Activated T-cell treated with anti-CD3 and anti-CD28 coated beads for 24 hours (primary cell): ENCODE results near the gene RNF31.
A peak's percentile ranks its signal among the peaks of the same experiment; 100 is the strongest.
"Not testable (repeated sequence)": the region's sequence is repeated elsewhere in the genome, so short reads cannot be mapped to it uniquely, and the experiment has no call there.

Source experiments
- DNase-seq: peaks from one replicate; pipeline ENCODE4 v3.0.0-alpha.2; 2020; ENCODE audit warnings: low read depth

RNF31 gene

DNA sequence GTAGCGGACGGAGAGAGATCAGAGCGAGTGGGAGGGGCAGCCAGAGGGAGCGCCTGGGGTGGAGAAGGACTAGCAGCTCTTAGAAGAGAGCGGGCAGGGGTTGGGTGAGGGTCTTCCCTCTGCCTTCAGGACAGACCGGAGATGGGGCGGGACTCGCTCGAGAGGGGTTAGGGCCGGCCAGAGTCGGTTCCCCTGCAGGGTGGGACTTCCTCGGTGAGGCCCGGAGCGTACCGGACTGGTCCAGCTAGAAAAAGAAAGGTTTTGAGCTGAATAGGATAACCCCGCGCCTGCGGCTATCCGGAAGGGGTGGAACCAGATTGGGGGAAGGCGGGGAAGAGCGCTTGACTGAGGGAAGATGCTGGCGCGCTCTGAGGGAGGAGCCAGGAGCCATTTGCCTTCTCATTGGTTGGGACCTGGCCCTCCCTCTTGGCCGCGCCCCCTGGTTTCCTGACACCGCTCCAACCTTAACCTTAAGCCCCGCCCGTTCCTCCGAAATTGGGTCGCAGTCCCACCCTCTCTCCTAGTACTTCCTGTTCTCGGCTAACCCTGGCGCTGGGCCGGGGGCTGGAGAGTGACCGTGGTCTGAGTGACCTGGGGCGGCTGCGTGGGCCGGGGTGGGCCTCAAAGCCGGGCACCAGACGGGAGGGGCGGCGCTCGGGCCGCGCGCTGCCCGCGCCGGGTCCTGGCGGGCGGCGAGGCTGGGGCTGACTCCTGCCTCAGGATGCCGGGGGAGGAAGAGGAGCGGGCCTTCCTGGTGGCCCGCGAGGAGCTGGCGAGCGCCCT, at the start of gene RNF31:
Gene RNF31, plus strand, starts transcription at position 521 of the 783 bp plus-strand sequence. Its CDS starts 201 bp downstream, at position 722.
- peak; percentile 96 for DNase-seq

DNA sequence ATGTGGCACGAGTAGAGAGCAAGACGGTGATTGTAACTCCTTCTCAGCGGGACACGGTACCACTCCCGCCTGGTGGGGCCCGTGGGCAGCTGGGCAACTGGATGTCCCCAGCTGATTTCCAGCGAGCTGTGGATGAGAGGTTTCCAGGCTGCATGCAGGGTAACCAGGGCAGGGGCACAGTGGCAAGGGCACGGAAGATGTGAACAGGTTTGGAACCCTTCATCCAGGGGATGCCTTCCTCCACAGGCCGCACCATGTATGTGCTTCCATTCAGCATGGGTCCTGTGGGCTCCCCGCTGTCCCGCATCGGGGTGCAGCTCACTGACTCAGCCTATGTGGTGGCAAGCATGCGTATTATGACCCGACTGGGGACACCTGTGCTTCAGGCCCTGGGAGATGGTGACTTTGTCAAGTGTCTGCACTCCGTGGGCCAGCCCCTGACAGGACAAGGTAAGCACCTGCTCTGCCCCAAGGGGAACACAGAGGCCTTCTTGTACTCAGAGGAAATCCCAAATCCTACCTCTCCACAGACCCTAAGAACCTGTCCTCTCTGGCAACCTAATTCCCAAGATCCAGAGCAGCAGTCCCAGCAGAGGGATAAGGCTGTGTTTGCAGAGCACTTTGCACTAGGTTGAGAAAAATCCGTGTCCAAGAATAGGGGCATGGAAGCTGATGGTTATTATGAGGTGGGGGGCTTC, 48.9 kb upstream of the RNF31 start:
- no peak for DNase-seq

DNA sequence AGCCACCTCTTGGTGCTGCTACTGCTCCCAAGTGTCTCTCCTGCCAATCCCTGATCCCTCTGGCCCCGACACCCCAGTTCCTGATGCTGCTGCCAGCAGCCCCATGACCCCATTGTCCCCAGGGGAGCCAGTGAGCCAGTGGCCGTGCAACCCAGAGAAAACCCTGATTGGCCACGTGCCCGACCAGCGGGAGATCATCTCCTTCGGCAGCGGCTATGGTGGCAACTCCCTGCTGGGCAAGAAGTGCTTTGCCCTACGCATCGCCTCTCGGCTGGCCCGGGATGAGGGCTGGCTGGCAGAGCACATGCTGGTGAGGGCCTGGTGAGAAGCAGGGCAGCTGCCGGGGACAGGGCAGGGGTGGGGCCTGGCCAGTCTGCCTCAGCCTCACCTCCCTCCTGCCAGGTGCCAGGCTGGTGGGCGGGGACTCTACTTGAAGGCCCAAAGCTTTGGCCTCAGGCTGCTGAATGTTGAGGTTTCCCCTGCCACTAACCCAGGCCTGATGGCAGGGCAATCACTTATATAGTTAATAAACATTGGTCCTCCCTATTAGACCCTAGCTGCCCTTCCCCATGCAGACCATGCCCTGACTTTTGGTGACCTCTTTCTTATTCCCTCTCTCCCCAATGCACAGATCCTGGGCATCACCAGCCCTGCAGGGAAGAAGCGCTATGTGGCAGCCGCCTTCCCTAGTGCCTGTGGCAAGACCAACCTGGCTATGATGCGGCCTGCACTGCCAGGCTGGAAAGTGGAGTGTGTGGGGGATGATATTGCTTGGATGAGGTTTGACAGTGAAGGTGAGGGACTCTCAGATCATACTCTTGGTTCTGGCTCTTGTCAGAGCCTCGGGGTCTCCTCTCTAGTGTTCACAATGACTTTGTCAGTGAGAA, 48.1 kb upstream of the RNF31 start:
- no peak for DNase-seq

DNA sequence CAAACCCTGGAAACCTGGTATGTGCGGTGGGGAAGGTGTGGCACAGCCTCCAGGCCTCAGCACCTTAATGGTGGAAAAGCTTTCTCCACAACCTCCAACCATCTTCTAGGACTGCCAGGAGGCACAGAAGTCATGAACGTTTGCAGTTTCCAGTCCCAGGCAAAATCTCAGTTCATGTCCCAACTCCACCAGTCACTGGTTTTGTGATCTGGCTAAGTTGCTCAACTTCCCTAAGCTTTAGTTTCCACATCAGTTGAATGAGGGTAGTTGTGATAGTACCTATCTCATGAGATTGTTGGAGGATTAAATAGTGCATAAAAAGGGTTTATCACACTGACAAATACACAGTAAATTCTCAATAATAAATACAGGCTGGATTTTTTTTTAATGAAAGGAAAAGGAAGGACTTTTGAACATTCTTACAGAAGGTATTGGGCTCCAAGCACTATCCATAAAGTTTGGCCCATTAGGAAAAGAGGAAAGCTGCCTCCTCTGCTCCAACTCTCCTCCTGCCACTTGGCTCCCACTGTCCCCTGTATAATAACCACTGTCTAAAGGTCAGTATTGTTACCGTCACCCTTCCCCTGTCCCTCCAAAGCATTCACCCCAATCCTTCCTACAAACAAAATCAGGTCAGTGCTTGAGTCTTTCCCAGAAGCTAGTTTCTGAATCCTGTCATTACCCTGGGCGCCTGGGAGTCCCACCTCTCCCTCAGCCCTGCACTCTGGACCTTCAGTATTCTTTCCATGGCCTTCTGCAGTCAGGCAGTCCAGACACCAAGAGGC, 46.9 kb upstream of the RNF31 start:
- no peak for DNase-seq

DNA sequence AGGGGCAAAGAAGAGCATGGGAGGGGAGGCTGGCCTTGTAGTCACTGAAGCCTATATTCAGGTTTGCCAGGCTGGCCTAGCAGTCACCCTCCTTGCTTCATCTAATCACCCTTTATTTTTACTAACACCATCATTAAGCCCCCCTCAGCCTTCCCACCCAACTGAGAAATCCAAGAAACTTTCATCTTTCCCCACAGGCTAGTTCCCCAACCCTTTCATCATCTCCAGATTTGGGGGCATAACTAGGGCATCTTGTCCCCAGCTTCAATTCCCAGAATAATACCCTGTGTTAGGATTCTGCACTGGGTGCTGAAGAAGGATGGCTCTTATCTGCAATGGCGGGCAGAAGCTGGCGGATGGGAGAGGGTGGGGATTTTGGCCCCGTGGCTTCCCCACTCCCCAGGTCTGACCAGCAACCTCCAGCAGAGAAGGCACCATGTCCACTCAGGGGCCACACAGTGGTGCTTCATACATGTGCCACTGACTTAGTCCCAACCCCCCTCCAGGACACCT, 46.3 kb upstream of the RNF31 start:
- no peak for DNase-seq

DNA sequence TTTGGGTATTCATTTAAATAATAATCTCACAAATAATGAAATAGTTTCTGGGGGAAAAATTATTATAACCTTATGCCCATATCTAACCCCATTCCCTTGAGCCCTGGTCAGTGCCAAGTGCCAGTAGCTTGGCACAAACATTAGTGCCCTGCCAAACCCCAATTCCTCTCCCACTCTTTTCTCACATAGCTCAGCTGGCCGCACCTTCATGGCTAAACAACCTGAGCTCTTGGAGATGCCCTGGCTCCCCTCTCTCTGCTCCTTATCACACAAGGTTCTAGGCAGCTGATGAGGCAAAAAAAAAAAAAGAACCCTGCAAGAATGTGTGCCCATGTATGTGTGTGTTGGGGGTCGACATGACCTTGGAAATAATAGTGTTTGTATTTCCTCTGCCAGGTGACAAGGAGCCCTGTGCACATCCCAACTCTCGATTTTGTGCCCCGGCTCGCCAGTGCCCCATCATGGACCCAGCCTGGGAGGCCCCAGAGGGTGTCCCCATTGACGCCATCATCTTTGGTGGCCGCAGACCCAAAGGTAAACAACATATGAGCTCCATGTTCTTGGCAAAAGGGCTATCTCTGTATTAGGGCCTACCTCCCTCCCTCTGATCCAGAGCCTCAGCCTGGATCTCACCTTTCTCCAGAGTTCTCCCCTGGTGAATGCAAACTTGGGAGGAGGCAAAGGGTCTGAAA, 44.8 kb upstream of the RNF31 start:
- DNase-seq = no peak

DNA sequence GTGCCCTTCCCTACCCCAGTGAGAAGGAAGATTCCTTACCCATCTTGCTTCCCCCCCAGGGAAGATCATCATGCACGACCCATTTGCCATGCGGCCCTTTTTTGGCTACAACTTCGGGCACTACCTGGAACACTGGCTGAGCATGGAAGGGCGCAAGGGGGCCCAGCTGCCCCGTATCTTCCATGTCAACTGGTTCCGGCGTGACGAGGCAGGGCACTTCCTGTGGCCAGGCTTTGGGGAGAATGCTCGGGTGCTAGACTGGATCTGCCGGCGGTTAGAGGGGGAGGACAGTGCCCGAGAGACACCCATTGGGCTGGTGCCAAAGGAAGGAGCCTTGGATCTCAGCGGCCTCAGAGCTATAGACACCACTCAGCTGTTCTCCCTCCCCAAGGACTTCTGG, 43.8 kb upstream of the RNF31 start:
- no peak for DNase-seq

DNA sequence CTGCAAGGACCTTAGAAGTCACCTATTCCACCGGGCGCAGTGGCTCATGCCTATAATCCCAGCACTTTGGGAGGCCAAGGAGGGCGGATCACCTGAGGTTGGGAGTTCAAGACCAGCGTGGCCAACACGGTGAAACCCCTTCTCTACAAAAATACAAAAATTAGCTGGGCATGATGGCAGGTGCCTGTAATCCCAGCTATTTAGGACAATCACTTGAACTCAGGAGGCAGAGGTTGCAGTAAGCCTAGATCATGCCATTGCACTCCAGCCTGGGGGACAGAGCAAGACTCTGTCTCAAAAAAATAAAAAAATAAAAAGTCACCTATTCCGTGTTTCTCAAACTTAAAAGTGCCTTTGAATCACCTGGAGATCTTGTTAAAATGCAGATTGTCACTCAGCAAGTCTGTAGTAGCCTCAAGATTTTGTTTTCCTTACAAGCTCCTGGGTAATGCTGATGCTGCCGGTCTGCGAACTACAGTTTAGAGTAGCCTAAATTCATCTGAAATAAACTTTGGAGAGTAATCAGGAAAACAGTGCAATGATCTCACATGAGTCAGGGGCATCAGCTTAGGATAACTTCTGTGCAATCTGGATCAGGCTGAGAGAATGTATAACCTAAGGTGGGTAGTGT, 41.6 kb upstream of the RNF31 start:
- DNase-seq = not testable (repeated sequence)

DNA sequence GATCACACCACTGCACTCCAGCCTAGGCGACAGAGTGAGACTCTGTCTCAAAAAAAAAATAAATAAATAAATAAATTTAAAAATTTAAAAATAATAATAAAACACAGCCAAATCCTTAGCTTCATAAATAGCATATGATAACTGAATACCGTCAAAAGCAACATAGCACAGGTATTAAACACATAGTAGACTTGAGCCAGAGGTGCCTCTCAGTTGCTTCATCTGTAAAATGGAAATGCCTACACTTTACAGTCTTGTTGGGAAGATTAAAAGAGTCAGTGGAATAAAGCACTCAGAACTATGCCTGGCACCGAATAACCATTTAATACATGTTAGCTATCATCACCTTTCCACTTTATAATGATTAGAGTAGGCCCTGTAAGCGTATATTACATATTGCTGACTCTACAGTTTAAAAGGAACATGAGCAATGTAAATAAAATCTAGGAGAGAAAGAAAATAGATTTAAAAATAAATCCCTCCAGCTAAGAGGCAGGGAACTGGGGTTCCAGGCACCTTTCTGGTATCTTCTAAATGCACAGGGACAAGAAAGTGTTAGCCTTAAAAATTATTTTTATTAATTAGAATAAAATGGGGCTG, 40.5 kb upstream of the RNF31 start:
- no peak for DNase-seq

DNA sequence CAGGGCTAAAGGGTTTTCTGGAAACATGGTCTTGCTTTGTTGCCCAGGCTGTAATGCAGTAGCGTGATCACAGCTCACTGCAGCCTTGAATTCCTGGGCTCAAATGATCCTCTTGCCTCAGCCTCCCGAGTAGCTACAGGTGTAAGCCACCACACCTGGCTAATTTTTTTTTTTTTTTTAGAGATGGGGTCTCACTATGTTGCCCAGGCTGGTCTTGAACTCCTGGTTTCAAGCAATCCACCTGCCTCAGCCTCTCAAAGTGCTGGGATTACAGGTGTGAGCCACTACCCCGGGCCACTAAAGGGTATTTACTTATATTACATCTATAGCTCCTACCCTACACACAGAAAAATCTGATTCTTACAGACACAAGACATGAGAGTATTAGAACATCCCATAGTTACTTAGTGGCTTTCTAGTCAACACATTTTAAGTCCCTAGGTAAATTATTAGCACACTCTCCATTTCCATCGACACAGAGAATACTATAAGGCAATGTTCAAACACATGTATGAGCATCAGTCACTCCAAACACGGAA, 38.9 kb upstream of the RNF31 start:
- no peak for DNase-seq

DNA sequence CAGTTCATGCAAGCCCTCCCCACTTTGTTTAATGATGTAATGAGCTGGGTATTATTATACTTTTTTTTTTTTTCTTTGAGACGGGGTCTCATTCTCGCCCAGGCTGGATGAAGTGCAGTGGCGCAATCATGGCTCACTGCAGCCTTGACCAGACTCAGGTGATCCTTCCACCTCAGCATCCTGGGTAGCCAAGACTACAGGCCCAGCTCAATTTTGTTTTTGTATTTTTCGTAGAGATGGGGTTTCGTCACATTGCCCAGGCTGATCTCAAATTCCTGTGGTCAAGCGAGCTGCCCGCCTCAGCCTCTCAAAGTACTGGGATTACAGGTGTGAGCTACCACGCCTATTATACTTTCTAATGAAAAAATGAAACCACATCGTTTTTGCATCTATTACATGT, 37.2 kb upstream of the RNF31 start:
- no peak for DNase-seq

DNA sequence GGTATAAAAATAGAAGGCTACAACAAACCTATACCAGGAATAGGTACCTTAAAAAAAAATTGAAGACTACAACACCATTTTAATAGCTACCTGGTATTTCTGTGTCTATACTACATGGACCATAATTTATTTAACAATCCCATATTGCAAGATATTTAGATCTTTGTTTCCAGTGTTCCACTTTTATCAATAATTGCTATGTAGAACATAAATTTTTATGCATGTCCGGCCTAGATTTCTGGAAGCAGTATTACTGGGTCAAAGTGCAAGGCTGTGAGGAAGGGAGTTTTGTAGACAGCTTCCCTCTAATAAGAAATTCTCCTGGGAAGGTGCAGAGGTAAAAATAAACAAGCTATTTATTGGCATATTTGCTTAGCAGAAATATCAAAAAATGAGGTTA, 36.8 kb upstream of the RNF31 start:
- DNase-seq = no peak

DNA sequence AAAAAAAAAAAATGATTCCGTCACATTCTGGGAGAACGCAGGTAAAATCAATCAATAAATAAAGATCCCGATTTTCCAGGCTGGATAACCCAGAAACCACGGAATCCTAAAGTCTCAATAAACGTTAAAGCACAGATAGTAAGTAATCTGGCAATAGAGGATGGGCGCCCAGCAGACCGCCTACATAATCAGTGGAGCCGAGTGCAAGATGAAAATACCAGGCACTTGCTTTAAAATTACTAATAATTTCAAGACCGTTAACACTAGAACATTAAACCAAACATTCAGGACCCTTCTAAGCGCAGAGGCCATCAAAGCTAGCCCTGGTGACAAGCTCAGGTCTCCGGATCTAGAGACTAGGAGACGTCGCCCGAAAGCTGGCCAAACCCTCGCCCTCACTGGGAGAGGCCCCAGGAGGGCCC, 33.9 kb upstream of the RNF31 start:
- no peak for DNase-seq

DNA sequence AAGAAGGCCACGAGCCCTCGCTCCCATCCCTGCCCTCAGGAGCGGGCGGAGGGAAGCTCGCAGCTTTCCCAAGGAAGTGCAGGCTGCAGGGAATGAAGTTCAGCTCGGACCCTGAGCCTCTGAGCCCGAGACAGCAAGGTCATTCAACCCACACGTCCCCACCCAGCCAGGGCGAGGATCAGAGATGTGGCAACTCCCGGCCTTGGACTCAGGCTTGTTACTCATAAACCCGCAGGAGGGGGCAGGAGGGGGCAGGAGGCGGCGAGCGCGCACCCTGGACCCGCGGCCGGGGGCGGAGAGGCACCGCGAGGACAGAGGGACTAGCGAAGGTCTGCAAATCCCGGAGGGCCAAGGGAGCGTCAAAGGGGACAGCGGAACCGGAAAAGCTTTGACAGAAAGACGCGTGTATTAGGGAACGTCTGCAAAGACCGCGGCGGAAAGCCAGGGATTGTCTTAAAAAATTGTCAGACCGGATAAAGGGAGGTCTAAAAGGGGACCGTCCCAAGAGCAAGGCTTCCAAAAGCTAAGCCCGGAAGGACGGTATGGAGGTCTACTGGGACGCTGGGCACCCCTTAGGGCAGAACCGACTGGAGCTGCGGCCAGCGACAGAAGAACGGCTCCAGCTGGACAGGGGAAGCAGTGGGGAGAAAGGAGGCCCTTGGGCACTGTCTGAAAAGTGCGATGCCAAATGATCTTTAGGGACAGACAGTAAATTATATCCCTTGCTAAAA, 33.3 kb upstream of the RNF31 start:
- DNase-seq = peak; percentile 73

DNA sequence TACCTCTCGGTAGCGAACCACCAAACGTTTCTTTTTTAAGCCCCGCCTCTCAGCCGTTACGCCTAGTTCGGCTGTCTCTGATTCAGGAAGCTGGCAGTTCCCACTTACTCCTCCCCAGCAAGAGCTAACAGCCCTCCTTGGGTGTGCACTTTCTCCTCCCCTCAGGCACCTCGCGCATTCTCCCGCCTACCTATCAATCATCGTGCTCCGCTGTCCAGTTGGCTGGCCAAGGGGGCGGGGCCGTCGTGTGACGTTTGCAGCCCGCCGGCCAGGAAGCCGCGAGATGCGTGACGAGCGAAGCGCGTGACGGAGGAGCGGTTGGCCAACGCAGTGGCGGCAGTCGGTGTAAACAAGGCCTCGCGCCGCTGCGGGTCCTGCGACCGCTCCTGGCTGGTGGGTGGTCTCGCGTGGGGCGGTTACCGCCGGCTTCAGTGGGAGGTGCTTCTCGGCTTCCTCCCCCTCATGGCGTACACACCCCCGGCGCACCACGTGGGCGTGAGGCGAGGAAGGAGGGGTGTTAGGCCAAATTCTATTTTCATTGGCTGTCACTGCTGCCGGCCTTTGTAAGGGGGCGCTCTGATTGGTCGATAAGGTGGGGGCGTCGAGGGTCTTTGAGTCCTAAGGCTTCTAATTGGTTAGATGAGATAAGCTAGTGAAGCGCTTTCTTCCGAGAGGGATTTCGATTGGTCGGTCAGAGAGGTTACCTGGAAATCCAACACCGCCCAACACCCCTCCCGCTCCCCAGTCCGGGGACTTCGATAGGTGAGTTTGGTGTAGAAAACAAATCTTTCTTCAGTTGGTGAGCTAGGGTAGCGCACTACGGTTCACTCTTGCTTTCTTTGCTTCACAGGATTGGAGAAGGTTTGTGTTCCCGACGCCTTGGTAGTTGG, 32.5 kb upstream of the RNF31 start, which contains the start of the genes DCAF11 and NRL:
Gene DCAF11, plus strand, starts transcription at position 246 of the 890 bp plus-strand sequence. CDS start 818 bp downstream, outside the sequence.
Gene NRL, minus strand, starts transcription at position 418 of the 890 bp plus-strand sequence. CDS start 32,101 bp downstream, outside the sequence.
- DNase-seq = peak; percentile 95

DNA sequence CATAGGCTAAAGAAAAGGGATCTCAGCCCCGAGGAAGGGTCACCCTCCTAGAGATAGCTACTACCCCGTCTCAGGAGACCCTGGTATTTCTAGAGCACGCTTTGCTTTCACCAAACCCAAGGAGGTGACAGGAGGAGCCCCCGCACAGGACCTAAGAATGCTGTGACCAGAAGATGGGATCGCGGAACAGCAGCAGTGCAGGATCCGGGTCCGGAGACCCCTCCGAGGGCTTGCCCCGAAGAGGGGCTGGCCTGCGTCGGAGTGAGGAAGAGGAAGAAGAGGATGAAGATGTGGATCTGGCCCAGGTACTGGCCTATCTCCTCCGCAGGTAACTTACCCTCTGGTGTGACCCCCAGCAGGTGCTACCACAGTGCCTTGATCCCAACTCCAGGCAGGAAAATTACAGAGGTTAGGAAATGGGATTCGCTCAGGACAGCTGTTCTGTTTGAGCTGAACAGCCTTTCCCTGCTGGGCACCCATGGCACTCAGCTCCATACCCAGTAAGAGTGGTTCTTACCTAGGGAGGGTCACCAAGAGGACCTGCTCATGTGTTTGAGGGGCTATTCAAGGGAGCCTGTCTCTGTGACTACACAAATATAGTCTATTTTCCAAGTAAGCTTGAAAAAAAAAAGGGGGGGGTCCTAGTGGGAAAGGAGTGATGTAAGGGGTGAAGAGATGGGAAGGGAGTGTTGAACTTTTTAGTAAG, 31.7 kb upstream of the RNF31 start:
- DNase-seq = no peak
